ENCODE measurements around the gene NTM.

GRCh38 chr11:131916638-131917037, 546.2 kb downstream of the NTM start:
- TF ChIP-seq, protein P1, sequence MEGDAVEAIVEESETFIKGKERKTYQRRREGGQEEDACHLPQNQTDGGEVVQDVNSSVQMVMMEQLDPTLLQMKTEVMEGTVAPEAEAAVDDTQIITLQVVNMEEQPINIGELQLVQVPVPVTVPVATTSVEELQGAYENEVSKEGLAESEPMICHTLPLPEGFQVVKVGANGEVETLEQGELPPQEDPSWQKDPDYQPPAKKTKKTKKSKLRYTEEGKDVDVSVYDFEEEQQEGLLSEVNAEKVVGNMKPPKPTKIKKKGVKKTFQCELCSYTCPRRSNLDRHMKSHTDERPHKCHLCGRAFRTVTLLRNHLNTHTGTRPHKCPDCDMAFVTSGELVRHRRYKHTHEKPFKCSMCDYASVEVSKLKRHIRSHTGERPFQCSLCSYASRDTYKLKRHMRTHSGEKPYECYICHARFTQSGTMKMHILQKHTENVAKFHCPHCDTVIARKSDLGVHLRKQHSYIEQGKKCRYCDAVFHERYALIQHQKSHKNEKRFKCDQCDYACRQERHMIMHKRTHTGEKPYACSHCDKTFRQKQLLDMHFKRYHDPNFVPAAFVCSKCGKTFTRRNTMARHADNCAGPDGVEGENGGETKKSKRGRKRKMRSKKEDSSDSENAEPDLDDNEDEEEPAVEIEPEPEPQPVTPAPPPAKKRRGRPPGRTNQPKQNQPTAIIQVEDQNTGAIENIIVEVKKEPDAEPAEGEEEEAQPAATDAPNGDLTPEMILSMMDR (IDR thresholded peaks at IDR 0.05), result no peak
- no peak for TF ChIP-seq POLR2A (IDR thresholded peaks at IDR 0.05)

Measured in Peyer's patch (tissue), 4 donors.